ENCODE results near the gene COL27A1.

The COL27A1 gene

DNA sequence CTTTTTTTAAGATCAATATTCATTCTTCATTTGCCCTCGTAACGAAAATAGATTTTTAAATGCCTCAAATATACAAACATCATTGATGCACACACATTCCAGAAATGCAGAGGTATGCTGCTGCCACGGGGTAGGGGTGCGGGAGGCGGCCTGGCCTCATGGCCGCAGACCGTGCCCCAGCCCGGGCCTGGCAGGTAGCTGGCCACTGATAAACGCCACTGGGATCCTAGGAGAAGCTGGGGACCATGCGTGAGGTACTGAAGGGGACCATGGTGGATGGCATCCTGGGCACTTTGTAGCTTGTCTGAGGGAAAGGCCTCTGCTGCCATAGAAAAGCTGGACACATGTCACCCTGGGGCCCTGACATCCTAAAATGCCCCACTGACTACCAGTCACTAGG, 180.8 kb downstream of the COL27A1 start:
- TF ChIP-seq, protein P1, sequence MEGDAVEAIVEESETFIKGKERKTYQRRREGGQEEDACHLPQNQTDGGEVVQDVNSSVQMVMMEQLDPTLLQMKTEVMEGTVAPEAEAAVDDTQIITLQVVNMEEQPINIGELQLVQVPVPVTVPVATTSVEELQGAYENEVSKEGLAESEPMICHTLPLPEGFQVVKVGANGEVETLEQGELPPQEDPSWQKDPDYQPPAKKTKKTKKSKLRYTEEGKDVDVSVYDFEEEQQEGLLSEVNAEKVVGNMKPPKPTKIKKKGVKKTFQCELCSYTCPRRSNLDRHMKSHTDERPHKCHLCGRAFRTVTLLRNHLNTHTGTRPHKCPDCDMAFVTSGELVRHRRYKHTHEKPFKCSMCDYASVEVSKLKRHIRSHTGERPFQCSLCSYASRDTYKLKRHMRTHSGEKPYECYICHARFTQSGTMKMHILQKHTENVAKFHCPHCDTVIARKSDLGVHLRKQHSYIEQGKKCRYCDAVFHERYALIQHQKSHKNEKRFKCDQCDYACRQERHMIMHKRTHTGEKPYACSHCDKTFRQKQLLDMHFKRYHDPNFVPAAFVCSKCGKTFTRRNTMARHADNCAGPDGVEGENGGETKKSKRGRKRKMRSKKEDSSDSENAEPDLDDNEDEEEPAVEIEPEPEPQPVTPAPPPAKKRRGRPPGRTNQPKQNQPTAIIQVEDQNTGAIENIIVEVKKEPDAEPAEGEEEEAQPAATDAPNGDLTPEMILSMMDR (IDR thresholded peaks at IDR 0.05): no peak

DNA sequence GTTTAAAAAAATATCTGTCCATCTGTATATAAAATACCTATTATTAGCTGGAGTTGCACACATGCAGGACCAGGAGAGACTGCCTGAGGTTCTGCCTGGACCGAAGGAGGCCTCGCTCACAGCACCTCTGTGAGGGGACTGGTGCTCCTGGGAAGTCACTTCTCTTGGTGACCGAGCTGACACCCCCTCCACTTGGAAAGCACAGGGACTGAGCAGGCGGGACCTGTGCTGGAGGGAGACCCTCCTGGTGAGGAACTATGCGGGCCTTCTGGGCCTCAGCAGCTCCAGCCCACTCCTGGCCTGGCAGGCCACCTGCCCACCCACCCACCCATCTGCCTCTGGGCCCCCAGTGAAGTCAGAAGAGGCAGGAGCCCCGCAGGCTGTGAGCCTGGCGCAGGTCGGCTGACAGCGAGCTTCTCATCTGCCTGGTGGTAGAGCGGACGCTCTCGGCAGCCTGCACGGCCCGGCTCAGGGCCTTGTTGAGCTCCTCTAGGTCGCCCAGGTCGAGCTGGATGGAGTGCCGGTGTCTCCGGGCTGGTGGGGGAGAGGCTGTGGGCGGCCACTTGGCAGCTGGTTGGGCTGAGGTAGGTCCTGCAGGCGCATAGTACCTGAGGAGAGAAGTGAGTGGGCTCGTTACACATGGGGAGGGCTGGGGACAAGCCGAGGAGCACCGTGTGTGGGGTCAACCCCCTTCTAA, 181.5 kb downstream of the COL27A1 start:
- TF ChIP-seq, protein P1 (IDR thresholded peaks at IDR 0.05): no peak

DNA sequence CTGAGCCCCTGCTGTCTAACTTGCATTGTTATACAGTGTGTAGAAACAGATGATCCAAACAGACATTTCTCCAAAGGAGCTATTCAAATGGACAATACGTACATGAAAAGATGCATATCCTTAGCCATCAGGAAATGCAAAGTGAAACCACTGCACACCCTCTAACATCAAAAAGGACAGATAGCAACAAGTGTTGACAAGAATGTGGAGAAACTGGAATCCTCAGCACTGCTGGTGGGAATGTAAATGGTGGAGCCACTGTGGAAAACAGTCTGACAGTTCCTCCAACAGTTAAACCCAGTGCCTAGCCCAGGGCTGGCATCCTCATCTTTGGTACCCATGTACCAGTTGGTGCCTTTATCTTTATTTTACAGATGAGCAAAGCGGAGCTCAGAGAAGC, 182.8 kb downstream of the COL27A1 start:
- TF ChIP-seq, protein P1 (IDR thresholded peaks at IDR 0.05): no peak

DNA sequence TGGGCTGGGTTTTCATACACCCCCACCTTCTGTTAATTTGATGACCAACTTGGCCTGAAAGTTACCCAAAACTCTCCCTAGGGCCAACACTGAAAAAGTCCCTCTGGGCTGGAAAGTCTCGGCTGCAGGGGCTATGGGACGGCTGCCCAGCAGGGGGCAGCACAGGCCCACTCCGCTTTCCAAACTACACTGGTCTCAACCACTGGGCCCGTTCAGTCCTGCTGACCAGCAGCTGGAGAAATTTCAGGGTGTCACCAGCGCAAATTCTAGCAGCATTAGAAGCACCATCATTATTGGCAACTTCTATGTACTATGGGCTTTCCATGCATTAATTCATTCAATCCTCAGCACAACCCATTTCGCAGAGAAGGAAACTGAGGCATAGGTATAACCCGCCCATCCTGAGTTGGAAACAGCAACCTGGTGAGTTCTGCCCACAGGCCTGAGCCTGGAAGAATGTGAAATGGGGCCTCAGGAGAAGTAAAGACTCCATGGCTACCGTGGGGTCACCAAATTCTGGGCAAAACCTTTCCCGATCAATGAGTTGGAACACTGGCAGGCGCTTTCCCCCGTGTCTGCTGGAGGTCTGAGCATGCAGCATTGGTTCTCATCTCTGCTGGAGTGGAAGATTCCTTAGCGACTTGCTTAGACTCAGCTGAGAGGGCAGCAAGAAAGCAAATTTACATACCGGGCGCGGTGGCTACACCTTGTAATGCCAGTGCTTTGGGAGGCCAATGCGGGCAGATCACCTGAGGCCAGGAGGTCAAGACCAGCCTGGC, 184.0 kb downstream of the COL27A1 start:
- TF ChIP-seq, protein P1 (IDR thresholded peaks at IDR 0.05): peak; percentile 84

DNA sequence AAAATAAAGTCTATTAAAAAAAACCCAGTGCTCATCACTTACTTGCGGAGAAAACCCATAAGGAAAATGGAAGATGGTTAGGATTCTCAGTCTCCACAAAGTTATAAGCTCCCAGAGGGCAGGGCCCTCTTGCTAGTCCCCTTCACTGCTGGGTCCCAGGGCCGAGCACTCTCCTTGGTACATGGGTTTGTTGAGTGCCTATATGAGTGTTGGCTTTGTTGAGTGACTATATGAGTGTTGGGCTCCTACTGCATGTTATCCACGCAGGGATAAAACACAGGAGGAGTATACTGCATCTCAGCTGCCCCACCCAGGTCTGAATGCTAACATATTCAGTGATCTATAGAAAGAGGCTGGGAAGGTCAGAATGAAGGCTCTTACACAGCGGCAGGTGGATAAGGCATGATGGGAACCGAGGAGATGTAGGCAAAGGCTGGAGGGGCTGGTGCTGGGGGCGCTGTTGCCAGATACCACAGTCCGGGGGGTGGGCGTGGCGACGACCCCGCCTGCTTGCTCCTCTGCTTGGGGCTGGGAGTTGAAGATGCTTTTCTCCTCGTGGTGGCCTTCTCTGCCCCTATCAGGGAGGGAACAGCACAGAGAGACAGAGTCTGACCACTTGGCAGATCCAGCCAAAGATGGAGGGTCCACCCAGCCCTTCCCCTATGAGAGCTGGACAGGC, 186.0 kb downstream of the COL27A1 start:
- TF ChIP-seq, protein P1 (IDR thresholded peaks at IDR 0.05): no peak

DNA sequence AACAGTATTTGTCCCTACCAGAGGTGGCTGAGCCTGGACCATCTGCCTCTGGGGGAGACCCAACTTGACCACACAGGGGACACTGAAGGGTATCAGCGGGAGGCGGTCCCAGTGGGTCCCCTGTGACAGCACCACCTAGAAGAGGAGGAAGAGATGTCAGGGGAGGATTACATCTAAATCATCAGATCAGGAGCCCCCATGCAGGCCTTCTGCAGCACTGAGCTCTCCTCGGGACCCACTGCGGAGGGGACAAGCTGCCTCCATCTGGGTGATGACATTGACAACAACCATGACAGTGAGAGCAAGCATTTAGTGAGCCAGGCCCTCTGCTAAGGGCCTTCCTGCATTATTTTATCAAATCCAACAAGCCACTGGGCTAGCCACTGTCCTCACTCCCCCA, 186.7 kb downstream of the COL27A1 start:
- TF ChIP-seq, protein P1 (IDR thresholded peaks at IDR 0.05): no peak

DNA sequence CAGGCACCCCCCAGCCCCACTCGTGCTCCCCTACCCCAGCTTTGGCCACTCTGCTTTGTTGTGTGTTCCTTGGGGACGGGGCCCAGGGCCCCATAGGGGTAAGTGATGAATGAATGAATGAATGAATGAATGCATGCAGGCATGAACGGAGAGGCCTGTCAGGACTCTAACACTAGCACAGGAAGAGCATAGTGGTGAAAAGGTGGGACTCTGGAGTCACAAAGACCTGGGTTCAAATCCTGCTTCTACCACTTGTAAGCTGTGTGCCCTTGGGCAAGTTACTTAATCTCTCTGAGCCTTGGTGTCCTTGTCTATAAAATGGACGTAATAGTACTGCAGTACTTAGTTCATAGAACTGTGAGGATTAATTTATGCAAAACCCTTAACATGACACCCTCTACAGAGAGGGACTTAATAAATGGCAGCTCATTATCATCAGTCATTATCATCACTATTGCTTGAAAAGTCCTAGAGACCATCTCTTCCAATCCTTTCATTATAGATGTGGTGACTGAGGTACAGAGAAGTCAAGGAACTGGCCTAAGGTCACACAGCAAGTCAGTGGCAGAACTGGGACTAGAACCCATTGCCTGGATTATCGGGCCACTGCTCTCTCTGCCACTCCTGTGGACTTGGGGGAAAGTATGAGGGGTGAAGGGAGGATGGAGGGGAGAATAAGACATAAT, 187.6 kb downstream of the COL27A1 start:
- TF ChIP-seq, protein P1 (IDR thresholded peaks at IDR 0.05): no peak
